GM18870 (cell line): ENCODE data around the gene SLC51B.
"Not testable (repeated sequence)": the region's sequence is repeated elsewhere in the genome, so short reads cannot be mapped to it uniquely, and the experiment has no call there.

Experiments
- ATAC-seq: cut with Tn5 transposase; IDR thresholded peaks from one replicate; pipeline ENCODE4 v1.9.1; 2021; ENCODE audit warnings: moderate library complexity; ENCODE audit not compliant: unreplicated experiment

Gene SLC51B

GRCh38 chr15:65082303-65082953 lies 37.2 kb downstream of the SLC51B start:
- ATAC-seq: no peak

GRCh38 chr15:65083262-65083701 lies 38.1 kb downstream of the SLC51B start:
- no peak for ATAC-seq

- ATAC-seq: no peak
These were observed 39.5 kb downstream of the SLC51B start for GRCh38 chr15:65084500-65085206.

- no peak for ATAC-seq
These were observed 40.1 kb downstream of the SLC51B start for GRCh38 chr15:65085207-65085753.

GRCh38 chr15:65085990-65086679 lies 40.9 kb downstream of the SLC51B start:
- ATAC-seq: no peak

- no peak for ATAC-seq
These were observed 41.5 kb downstream of the SLC51B start for GRCh38 chr15:65086680-65087111.

- ATAC-seq: no peak
These were observed 42.2 kb downstream of the SLC51B start for GRCh38 chr15:65087411-65087810.

GRCh38 chr15:65087873-65088642 lies 42.9 kb downstream of the SLC51B start:
- no peak for ATAC-seq

GRCh38 chr15:65088643-65089021 lies 43.4 kb downstream of the SLC51B start:
- ATAC-seq: no peak

GRCh38 chr15:65089206-65089824 lies 44.1 kb downstream of the SLC51B start:
- no peak for ATAC-seq

- no peak for ATAC-seq
These were observed 47.0 kb downstream of the SLC51B start for GRCh38 chr15:65091946-65092770.

GRCh38 chr15:65092911-65093792 lies 48.0 kb downstream of the SLC51B start:
- no peak for ATAC-seq

GRCh38 chr15:65093793-65094170 lies 48.6 kb downstream of the SLC51B start:
- not testable (repeated sequence) for ATAC-seq

GRCh38 chr15:65094294-65094995 lies 49.3 kb downstream of the SLC51B start:
- no peak for ATAC-seq

- no peak for ATAC-seq
These were observed 50.0 kb downstream of the SLC51B start for GRCh38 chr15:65095011-65095746.

- ATAC-seq: no peak
These were observed 50.5 kb downstream of the SLC51B start for GRCh38 chr15:65095747-65096104.
